Measurements from ENCODE around the gene LNX2.
A peak's percentile ranks its signal among the peaks of the same experiment; 100 is the strongest.

The LNX2 gene

DNA sequence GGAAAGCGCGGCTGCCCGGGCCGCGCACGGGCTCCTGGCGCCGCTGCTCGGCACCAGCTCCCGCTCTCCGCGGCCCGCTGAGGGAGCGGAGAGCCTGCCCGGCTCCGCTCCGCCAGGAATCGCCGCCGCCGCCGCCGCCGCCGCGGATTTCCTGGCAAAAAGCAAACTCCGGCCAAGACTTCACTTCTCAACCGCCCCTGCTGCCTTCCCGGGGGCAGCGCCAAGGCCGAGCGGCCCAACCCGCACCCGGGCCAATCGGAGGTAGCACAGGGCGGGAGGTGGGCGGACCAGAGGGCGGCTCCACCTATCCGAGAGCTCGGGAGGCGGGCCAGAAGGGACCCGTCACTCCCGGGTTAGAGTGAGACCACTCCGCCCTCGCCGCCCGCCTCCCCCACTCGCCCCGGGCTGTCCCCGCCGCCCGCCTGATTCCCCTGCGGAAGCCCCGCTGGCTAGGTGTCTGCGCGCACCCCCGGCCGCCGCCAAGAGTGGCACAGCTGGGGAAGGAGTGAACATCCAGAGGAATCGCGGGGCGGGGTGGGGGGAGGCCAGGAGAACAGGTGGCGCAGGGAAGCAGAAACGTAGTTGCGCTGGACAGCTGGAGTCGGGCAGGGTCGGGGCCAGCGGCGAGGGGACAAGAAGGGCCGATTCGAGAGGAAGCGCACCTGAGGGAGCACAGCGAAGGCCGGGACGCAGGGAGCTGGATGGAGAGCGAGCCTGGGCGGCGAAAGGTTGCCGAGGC, at the start of gene LNX2:
Gene LNX2 (minus strand): TSS at position 153 of the 739 bp plus-strand sequence. CDS start 38,826 bp downstream, outside the sequence.
- DNase-seq, result peak; percentile 99

DNA sequence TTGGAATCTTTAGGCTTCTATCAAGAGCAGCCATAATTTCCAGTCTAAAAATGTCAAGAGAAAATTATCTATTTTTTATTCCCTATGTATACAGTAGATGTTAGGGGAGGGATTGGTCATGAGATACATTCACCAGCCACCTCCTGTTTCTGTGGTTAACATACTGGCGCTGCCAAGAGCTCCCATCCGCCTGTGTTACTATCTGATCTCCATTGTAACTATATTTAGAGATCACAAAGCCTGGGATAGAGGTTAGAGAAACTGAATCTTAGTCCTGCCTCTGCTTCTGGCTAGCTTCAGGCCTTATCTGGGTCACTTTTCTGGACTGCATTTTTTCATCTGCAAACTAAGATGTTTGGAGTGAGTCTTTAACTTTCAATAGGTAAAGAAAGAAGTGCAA, 47.6 kb upstream of the LNX2 start:
- DNase-seq, result no peak

DNA sequence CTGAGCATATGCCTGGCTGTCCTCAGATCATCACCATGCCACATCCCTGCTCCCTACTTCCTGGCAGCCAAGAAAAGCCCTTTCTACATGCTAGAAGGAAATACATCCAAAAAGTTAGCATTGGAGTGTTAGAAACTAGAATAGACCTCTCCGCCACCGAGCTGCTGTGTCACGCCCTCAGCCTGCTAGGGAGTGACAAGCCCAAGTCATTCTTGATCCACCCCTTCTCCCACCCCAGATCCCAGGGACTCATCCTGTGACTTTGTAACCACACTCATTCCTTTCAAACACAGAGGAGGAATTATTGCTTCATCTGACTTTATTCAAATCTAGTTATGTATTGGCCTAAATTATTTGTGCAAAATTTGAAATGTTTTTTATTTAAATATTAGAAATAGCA, 46.6 kb upstream of the LNX2 start:
- no peak for DNase-seq

DNA sequence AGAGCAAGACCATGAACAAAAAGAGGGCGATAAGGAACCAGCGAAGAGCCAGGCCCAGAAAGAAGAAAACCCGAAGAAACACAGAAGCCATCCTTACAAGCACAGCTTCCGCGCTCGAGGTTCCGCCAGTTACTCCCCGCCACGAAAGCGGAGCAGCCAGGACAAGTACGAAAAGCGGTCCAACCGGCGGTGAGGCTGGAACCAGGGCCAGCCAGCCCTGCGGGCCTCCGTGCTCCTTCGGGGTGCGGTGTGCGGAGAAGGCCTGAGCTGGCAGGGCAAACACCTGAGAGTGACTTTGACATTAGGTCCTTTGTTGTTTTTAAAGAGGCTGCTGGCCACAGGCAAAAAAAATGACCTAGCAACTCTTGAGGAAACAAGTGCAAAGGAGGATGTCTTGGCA, 45.4 kb upstream of the LNX2 start:
- DNase-seq, result no peak

DNA sequence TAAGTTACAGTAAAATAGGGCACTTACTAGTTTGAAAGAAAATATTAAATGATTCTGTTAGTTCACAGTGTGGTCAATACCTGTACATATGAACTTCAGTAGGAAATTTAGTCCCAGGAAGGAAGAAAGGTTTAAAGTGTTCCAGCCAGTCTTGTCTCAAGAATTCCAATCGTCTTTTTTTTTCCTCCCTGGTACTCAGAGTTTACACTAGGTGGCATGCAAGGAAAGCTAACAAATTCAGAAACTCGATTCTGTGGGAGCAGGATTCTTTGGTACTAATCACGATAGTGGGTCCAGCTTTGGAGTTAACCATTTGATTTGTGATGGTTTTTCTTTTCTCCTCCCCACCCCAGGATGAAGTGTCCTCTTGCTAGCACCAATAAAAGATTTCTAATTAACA, 45.0 kb upstream of the LNX2 start:
- peak; percentile 14 for DNase-seq

DNA sequence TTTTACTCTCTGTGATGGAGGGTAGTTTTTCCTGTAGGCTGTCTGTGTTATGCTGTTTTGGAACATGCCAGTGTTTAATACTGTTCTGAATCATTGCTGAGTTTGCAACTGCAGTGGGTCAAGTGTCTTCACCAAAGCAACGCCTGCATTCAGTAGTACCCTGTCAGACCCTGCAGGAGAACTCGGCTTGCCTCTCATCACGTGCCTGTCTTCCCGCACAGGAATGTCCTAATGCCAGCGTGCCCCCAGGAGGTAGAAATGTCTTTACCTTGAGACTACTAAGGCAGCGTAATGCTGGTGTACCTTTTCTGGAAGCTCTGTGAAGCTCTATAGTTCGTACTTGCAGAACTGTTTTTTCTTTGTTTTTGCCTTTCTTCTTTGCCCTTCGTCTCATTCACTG, 43.6 kb upstream of the LNX2 start:
- DNase-seq, result no peak

DNA sequence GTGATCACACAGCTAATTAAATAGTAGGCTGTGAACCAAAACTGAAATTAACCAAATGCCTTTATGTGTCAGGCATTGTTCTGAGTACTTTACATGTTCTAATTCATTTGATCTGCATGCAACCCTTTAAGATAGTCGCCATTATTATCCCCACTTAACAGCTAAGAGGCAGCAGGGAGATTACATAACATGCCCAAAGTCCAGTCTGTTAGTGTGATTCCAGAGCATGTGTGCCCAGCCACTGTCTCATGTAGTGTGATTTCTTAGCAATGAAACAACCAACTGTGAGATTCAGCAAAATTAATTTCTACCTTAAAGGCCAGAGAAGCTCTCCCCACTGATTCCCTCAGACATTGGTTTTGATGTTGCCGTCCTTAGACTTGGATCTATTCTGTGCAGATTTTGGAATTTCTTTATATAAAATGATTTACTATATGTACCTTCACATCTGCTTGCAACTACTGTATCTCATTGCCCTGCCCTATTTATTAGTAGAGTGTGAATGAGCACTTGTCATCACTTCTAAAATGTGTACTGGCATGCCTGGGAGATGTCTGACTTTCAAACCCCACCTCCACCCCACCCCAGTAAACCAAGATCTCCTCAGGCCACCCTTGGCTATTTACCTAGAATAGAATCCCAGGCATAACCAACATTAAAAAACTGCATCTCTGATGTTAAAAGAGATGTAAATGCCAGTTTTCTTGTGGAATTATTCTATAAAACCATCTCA, 42.6 kb upstream of the LNX2 start:
- no peak for DNase-seq

DNA sequence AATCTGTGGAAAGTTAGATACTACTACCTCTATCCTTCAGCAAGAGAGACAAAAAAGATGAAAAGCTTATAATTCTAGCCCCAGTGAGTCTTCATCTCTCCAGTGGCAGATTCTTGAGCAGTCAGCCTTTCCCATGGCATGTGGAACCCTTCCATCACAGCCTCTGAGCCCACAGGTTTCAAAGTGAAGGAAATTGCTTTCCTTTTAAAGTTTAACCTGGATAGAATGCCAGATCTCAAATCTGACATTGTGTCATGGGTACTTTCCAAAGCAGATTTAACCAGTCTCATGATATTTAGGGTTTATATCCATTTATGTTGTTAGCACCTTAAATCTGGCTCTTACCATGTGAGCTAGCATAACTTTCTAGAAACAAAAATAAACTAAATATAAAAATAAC, 40.7 kb upstream of the LNX2 start:
- DNase-seq, result no peak

DNA sequence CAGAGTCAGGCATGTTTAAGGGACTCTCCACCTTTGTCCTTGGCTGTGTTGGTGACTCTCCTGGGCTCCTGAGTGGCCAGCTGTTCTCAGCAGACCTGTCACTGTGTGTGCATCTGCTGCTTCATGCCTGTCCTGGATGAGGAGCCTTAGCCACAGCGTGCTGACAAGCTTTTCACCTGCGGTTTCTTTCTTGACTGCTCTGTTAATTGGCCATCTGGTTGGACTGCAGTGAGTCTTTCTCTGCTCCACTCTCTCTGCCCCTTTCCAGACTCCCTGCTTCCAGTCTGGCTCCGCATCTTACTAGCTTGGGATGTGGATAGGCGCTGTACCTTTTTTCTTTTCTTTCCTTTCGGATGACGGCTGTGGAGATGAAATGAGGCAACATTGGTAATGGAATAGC, 40.2 kb upstream of the LNX2 start:
- no peak for DNase-seq

DNA sequence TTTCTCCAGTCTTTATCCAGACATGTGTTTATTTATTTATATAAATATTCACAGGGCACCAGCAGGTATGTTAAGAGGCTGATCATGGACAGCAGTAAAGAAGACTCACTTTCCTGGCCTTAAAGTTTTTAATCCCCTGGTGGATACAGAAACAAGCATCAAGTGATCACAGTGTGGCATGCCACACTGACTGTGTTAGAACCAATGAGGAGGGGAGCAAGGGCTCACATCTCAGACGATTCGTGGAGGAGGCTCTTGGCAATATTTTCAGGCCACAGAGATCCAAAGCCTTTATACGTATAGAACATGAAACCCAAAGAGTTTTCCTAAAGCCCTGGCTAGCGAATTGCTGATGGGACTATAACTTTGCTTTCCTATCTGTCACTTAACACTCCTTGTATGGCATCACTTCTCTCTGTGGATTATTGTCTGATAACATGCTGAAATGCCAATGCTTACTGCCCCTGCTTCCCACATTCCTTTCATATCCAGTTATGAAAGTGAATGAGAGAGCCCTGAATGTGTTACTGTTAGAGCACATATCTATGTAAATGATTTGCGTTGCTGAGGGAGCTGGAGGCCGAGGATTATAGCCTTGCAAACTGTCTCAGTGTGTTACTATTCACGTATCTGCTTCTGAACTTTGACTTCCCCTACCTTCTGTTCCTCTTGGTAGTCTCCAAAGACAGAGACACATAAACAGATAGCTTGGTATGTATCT, 39.0 kb upstream of the LNX2 start:
- no peak for DNase-seq

DNA sequence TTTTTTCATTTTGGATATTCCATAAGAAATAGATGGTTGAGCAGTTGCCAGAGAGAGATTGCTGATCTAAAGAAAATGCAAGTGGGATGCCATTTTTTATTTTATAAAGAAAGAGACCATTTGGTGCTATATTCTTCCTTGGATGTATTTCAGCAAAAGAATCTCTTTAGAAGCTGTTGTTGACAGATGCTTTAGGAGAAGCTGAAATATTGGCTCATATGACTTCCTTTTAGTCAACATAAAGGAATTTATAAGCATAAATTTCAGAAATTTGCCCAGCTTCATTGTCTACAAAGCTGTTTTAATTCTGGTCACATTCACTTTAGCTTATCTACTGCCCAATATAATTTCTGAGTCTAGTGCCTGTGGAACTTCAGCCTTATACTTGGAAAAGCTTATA, 38.2 kb upstream of the LNX2 start:
- no peak for DNase-seq

DNA sequence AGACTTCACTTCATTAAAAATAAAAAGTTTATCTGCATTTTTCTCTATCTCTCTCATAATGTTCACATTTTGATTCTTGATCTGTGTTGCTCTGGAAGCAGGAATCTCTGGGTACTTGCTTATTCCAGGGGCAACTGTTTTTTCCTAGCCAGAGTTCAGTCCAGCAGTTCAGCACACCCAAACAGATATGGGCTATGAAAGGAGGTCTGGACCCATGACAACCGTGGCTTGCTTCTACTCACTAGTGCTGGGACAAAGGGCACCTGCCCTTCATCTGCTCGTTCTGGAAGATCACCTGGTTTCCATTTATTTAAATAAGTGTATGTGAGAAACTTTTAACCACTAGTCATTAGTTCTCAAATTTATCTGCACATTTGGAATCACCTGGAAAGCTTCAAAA, 37.4 kb upstream of the LNX2 start:
- DNase-seq, result no peak

DNA sequence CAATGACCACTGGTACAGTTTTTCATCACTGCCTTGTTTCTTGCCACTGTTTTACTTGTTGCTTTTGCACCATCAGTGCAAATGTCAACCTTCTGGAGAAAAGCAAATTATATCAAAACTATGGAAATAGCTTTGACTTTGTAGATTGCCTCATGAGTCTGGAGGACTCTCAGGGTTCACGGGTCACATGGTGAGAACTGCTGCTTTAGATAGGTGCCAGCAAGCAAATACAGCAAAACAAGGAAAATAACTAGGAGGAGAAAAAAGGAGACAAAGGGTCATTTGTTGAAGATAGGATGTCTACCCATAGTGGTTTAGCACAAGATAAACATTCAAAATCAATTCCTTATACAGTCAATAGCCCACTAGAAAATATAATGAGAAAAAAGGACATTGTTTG, 34.5 kb upstream of the LNX2 start:
- DNase-seq, result no peak

DNA sequence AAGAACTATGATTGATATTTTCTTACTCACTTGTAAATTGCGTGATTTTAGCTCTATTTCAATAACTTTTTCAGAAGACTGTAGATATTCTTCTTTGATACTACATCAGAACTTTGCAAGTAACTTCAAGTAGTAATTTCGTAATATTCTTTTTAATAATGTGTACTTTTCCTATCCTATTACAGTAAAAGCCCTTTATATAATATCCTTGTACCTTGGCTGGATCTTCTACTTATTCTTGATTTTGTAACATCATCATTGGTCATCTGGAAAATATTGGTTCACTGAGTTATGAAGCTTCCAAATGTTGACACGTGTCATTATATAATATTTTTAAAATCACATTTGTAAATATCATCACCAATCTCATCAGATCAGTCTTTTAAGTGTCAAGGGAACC, 33.7 kb upstream of the LNX2 start:
- no peak for DNase-seq

DNA sequence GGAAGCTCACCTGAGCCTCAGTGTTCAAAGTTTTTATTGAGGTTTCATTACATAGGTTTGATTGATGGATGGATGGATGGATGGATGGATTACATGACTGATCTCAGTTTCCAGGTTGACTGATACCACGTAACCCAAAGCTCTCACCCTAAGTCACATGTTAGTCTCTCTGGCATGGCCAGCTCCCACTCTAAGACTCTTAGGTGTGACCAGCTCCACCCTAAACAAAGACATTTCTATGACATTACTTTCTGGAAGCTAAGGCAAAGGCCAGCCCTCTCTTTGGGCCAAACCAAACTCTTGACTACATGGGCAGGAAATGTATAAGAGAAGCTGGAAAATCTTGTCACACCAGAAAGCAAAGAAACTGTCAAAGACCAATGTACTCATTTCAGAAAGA, 30.0 kb upstream of the LNX2 start:
- no peak for DNase-seq

DNA sequence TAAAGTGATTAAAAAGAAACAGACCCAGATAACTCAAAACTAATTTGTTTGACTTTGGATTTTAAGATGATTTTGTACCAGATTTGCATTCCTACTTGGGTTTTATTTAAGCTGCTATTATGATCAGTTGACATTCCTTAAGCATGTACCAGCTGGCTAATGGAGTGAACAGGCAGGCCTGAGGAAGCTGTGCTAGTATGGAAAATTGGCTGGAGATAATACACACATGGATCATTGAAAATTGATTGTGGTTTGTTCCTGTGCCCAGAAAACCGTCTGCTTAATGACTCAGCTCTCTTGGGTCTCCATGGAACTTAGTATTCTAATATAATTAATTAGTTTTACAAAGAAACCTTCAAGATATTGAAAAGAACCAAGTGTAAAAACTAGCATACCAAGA, 24.0 kb upstream of the LNX2 start:
- DNase-seq, result no peak

DNA sequence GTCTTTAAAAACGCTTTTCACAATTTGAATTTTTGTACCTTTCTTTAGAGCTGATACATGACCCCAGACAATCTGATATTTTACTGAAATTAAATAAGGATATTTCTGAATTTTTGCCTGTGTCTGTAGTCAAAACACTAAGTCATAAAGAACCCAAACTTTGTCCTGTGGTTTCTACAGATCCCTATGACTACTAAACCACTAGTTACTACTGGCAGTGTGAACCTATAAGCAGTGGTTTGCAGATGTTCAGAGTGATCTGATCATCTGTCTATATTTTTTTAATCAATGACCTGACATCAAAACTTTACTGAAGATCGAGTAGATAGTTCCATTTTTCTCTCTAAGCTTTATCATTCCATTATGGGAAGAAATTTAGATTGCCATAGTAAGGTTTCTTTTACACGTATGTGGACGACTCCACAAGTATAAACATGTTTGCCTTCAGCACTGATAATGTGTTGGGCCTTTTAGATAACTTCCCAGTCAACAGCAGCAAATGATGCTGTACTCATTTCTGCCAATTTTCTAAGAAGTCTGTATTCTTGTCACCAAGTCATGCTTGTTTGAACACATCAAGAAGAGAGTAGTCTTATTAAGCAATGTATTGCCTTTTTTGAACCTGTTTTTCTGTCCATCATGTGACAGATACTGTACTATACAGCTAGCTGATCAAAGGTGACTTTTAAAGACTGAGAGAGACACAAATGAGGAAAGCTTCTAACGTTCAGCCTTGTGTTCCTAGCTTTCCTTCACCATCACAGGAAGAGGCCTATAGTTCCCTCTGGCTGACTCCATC, 23.2 kb upstream of the LNX2 start:
- DNase-seq, result no peak

DNA sequence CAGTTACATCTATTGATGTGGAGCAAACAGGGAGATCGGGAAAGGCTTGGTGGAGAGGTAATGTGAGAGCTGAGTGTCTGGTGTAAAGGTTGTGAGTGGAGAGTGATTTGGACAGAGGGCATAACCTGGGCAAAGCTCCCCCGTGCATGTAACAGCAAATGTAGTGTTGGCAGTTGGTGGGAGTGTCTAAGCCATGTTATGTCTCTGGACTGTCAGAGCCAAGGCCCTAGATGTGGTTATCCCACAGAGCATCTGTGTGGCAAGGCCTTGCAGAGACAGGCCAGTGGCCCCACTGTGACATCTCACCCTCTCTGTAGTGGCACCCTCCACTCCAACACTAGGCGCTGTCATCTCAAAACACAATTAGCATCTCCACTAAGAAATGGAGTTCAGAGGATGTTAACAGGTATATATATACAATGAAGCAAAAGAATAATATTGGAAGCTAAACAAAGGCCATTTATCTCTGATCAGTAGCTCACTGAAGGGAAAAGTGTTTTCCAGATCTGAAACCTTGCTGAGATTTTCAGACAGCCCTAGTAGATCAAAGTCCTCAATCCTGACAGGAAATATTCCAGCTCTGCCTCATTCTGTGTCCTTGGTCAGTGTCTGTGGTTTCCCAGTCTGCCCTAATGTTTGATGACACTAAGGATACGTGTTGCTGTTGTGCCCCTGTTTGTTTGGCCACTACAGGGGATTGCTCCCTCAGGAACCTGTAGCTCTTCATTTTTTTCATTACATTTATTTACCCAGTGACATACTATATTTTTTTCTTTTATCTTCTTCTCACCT, 21.6 kb upstream of the LNX2 start:
- DNase-seq, result no peak

DNA sequence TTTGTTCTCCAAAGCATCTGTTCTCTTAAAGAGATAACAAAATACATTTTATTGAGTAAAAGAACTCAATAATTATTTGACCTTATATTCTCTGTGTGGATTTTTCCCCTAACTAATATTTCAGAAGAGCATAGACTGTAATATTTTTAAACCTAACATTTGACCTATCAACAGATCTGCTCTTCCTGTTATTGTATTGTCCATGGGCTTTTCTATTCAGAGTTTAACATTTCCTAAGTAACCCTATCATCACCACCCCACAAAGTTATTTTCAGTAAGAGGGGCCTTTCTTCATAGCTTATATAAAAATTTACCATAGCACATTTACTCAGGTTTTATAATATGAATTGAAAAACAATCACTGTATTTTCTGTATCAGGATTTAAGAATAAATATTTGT, 18.9 kb upstream of the LNX2 start:
- no peak for DNase-seq

DNA sequence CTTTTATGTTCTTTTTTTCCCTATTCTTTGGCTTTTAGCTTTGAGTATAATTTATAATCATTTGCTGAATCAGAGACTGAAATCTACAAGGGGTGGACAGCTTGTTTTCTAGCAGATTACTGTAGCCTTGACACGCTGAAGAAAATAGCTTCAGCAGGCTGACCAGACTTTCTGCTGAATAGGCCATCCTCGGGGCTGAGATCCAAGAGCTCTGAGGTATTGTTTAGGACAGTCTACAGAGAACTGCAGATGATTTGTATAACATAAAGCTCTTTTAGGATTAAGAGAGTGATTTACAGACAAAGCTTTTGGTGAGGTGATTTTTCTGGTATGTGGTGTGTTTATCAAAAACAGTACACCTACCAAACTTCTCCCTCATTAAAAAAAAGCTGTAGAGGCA, 18.2 kb upstream of the LNX2 start:
- DNase-seq, result no peak

DNA sequence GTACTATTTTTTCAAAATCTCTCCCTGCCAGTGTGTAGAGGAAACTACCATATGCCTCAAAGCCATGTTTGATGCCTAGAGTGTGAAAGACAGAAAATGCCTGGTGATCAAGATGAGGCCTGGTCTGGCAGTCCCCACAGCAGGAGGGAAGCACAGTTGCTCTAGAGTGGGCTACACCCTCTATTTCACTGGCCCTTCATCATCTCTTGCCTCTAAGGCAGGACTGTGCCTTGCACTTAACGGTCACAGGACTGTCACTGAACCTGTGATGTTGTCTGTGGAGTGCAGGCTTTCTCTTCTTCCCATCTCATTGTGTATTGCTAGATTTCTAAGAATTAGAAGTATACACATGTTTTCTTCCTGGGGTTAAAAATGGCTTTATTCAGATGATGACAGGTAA, 17.7 kb upstream of the LNX2 start:
- no peak for DNase-seq

DNA sequence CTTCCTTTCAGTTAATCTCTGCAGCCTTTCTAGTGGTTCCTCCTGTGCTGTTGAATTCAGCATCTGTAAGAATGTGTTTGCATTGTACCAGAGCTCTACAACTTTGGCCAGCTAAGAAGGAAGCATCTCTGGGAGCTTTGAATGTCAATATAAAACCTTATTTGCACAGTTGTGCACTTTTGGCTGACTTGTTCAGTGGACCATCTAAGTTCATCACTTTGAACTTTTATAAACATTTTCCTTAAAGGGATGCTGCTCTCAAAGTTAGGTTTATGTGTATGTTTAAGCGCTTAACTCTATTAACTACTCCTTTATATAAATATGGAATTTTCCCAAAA, 16.9 kb upstream of the LNX2 start:
- no peak for DNase-seq

All from DMS53 (cell line).